GM12801 (cell line): Measurements from ENCODE around the gene SYNDIG1.

Experiments used
- TF ChIP-seq, protein P1 (sequence below): IDR thresholded peaks from one replicate; pipeline ENCODE4 v1.5.1; 2011; ENCODE audit warnings: control low read depth; ENCODE audit not compliant: insufficient read length; ENCODE audit errors: extremely low read depth

Gene SYNDIG1

DNA sequence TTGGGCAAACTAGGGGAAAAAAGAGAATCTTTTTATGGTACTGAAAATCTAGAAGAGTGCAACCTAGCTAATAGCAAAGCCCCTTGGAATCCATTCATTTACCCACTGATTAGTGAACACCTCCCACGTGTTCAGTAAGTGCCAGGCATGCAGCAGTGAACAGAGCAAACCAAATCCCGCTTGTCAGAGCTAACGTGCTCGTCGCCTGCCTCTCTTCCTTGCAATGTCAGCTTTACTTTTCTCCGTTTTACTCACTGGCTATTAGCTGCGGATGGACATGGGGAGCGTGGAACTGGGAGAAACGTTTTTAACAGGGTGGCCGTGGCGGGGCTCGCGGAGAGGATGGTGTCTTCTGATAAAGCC, 120.4 kb downstream of the SYNDIG1 start:
- TF ChIP-seq, protein P1, sequence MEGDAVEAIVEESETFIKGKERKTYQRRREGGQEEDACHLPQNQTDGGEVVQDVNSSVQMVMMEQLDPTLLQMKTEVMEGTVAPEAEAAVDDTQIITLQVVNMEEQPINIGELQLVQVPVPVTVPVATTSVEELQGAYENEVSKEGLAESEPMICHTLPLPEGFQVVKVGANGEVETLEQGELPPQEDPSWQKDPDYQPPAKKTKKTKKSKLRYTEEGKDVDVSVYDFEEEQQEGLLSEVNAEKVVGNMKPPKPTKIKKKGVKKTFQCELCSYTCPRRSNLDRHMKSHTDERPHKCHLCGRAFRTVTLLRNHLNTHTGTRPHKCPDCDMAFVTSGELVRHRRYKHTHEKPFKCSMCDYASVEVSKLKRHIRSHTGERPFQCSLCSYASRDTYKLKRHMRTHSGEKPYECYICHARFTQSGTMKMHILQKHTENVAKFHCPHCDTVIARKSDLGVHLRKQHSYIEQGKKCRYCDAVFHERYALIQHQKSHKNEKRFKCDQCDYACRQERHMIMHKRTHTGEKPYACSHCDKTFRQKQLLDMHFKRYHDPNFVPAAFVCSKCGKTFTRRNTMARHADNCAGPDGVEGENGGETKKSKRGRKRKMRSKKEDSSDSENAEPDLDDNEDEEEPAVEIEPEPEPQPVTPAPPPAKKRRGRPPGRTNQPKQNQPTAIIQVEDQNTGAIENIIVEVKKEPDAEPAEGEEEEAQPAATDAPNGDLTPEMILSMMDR: no peak

DNA sequence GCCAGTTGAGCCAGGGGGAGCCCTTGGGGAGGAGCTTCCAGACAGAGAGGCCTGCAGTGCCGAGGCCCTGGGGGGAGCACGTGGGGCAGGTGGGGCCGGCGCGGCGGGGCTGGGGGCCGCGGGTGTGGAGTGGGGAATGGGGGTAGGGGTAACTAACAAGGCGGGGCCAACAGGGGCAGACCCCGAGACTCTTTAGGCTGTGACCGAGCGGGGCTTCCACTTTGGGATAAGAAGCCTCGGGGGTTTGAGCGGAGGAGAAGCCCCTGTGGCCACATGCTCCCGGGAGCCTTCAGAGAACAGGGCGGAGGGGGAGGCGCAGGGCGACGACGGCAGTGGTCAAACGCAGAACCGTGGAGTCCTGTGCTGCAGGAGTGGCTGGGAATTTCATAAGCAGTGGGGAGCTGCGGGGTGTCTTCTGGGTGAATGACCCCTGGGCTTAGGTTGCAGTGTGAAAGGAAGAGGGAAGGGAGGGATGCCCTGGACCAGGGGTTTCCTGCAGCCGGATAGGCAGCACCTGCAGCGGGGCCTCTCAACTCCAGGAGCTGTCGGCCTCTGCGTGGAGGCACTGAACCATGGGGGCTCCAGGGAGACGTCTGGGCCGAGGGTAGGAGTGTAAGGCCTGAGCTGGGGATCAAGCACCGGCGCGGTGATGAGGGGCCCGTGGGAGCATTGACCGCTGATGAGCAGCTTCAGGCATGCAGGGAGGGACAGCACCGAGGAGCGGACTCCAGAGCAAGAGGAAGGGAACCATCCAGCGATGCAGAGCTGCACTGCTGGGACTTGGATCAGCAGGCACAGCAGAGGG, 121.0 kb downstream of the SYNDIG1 start:
- TF ChIP-seq, protein P1: no peak

DNA sequence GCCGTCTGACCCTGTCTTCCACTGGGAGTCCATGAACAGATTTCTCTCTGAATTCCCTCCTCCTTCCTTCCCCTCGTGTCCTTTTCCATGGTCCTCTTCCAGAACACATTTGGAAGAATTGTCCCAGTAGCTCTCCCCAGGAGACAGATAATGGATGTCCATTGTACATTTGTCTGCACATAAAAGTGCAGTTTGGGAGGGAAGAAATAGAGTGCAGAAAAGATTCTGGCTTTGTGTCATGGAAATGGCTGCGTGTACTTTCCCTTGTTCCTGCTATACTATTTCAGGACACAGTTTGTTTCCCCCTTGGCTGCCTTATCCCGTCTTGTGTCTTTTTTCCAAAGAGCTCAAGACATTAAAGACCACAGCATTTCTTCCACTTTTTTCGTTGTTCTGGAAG, 127.6 kb downstream of the SYNDIG1 start:
- TF ChIP-seq, protein P1: no peak

DNA sequence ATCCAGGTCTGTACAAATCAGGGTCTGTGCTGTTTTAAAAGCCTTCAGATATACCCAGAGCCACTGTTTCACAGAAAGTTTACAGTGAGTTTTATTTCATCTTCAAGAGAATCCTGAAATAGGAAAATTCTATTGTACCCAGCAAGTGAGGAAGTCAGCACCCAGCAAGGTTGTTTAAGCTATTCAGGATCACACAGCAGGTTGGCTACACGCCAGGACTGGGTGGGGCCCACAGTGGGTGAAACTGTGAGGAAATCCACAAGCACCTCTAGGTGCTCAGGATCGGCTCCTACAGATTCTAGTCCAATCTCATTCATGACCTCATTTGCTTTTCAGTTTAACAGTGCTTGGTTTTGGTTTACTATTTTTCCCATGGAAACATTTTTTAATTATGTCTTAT, 128.9 kb downstream of the SYNDIG1 start:
- TF ChIP-seq, protein P1: no peak

DNA sequence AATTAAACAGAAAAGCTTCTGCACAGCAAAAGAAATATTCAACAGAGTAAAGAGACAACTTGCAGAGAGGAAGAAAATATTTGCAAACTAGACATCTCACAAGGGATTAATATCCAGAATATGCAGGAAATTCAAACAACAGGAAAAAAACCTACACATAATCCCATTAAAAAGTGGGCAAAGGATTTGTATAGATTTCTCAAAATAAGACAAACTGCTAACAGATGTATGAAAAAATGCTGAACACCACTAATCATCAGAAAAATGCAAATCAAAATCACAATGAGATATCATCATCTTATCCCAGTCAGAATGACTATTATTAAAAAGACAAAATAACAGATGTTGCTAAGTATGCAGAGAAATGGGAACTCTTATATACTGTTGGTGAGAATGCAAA, 129.6 kb downstream of the SYNDIG1 start:
- TF ChIP-seq, protein P1: no peak

DNA sequence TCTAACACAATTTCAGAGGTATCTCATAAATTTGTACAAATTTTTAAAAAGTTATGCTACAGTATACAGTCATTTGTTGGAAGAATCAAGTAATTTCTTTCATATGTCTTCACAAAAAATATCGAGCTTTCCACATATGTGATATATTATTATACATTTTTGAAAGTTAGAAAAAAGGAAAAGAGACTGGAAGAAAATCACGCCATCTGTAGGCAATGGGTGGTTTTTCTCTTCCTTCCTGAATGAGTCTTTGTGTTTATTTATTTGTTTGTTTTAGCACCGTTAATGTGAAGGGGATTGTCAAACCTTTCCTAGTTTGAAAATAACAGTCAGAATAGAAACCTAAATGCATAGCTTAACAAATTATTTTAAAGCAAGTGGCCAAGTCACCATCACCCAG, 130.6 kb downstream of the SYNDIG1 start:
- TF ChIP-seq, protein P1: no peak

DNA sequence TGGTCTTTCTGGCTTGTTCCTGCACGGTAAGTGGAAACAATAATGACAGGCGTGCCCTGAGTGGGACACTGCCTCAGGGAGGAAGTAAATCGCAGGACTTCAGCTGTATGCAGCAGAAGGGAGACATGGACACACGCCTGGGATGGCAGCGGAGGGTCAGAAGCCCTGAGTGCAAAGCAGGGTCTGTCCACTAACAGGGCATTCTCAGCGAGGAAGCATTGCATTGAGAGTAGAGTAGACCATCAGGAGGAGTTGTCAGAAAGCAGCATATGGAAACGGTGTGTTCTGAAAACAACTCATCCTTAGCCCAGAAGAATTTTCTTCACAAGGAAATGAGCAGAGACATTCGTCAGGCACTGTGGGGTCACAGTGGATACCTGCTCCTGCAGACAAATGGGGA, 134.0 kb downstream of the SYNDIG1 start:
- TF ChIP-seq, protein P1: no peak
